Loucy (cell line): ENCODE measurements around the gene PAM16.

Experiments used
- H2AFZ ChIP-seq: fragments of 200-600 bp; sonication (generic); 2 replicates; pipeline ENCODE4 v1.6.0; 2016; ENCODE audit warnings: antibody characterized with exemption, mild to moderate bottlenecking, low read length, moderate library complexity
- H3F3A ChIP-seq: fragments of 200-600 bp; 2 replicates; pipeline ENCODE4 v1.6.0; 2016; ENCODE audit warnings: antibody characterized with exemption, low read depth, mild to moderate bottlenecking
- H3K27me3 ChIP-seq: fragments of 200-600 bp; sonication (generic); 2 replicates; pipeline ENCODE4 v1.6.1; 2014; ENCODE audit warnings: low read length, mild to moderate bottlenecking; ENCODE audit not compliant: insufficient read depth, poor library complexity, severe bottlenecking
- H3K36me3 ChIP-seq: fragments of 200-600 bp; sonication (generic); 2 replicates; pipeline ENCODE4 v1.6.1; 2016; ENCODE audit warnings: low read length; ENCODE audit not compliant: insufficient read depth
- H3K4me1 ChIP-seq: fragments of 200-600 bp; sonication (generic); 2 replicates; pipeline ENCODE4 v1.5.1; 2014; ENCODE audit warnings: low read length, mild to moderate bottlenecking; ENCODE audit not compliant: insufficient read depth, poor library complexity, severe bottlenecking
- H3K4me2 ChIP-seq: fragments of 200-600 bp; sonication (generic); 2 replicates; pipeline ENCODE4 v1.6.0; 2014; ENCODE audit warnings: antibody characterized with exemption, low read length, low read depth, mild to moderate bottlenecking; ENCODE audit not compliant: poor library complexity, severe bottlenecking
- H3K4me3 ChIP-seq: fragments of 200-600 bp; sonication (generic); 2 replicates; pipeline ENCODE4 v1.5.1; 2014; ENCODE audit warnings: low read length, mild to moderate bottlenecking, mixed read lengths; ENCODE audit not compliant: poor library complexity, severe bottlenecking
- H3K79me2 ChIP-seq: fragments of 200-600 bp; sonication (generic); 2 replicates; pipeline ENCODE4 v1.6.1; 2014; ENCODE audit warnings: low read length; ENCODE audit not compliant: insufficient read depth
- H3K9ac ChIP-seq: fragments of 200-600 bp; sonication (generic); 2 replicates; pipeline ENCODE4 v1.6.0; 2014; ENCODE audit warnings: mild to moderate bottlenecking, low read depth, low read length, moderate library complexity; ENCODE audit not compliant: poor library complexity, severe bottlenecking
- H3K9me2 ChIP-seq: fragments of 200-600 bp; sonication (generic); replicated peaks from 2 replicates; pipeline ENCODE4 v1.6.1; 2016; ENCODE audit warnings: low read depth, low read length, mixed read lengths
- H3K9me3 ChIP-seq: fragments of 200-600 bp; sonication (generic); 2 replicates; pipeline ENCODE4 v1.6.1; 2014; ENCODE audit warnings: mild to moderate bottlenecking, antibody characterized with exemption, low read length, low read depth; ENCODE audit not compliant: insufficient read depth
- H4K20me1 ChIP-seq: fragments of 200-600 bp; sonication (generic); 2 replicates; pipeline ENCODE4 v1.6.0; 2014; ENCODE audit warnings: antibody characterized with exemption, low read length, mild to moderate bottlenecking; ENCODE audit not compliant: insufficient read depth, poor library complexity, severe bottlenecking
- CTCF ChIP-seq: fragments of 200-600 bp; sonication (generic); conservative IDR thresholded peaks from 2 replicates; pipeline ENCODE4 v1.5.1; 2014; ENCODE audit warnings: mild to moderate bottlenecking, antibody characterized with exemption, low read length
- EZH2phosphoT487 ChIP-seq: fragments of 200-600 bp; IDR thresholded peaks from 2 replicates; pipeline ENCODE4 v1.6.1; 2018; ENCODE audit warnings: antibody characterized with exemption, mild to moderate bottlenecking, moderate library complexity, borderline replicate concordance

PAM16 gene

DNA sequence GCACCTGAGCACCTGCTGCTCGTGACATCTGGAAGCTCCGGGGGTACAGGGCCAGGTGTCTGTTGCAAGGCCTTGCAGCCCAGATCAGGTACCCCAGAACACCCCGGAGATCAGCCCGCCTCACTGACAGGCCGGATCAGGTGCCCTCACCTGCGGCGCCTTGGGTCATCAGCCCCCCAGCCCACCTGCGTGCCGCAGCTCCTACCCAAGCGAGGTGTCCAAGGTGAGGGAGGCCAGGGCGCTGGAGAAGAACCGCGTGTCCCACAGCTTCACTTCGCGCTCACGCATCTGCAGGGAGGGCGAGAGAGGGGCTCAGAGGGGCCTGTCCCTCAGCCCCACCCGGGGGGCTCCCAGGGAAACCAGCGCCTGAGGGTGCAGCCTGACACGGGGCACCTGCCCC, 36.7 kb upstream of the PAM16 start:
- H3K36me3 ChIP-seq, result no peaks in the 10 kb centered on the region
- H3K9ac ChIP-seq, result no peak overlapping the region
- H3K4me2 ChIP-seq, result no peak overlapping the region
- no peaks in the 10 kb centered on the region for H3K9me2 ChIP-seq
- H3K4me1 ChIP-seq, result no peaks in the 10 kb centered on the region
- TF ChIP-seq CTCF (no peak), EZH2phosphoT487 (no peak)
- no peak overlapping the region for H2AFZ ChIP-seq
- H3K27me3 ChIP-seq, result no peaks in the 10 kb centered on the region
- no peaks in the 10 kb centered on the region for H3F3A ChIP-seq
- no peak overlapping the region for H3K4me3 ChIP-seq
- H3K79me2 ChIP-seq, result no peaks in the 10 kb centered on the region
- no peaks in the 10 kb centered on the region for H4K20me1 ChIP-seq
- H3K9me3 ChIP-seq, result no peaks in the 10 kb centered on the region

- H3K4me2 ChIP-seq, result no peak overlapping the region
- H2AFZ ChIP-seq, result no peak overlapping the region
- TF ChIP-seq EZH2phosphoT487 (no peak), CTCF (no peak)
- no peaks in the 10 kb centered on the region for H3K27me3 ChIP-seq
- no peak overlapping the region for H3K4me3 ChIP-seq
- no peaks in the 10 kb centered on the region for H3K9me2 ChIP-seq
- H3K36me3 ChIP-seq, result no peaks in the 10 kb centered on the region
- H3F3A ChIP-seq, result no peaks in the 10 kb centered on the region
- H3K4me1 ChIP-seq, result no peaks in the 10 kb centered on the region
- H3K9me3 ChIP-seq, result no peaks in the 10 kb centered on the region
- no peak overlapping the region for H3K9ac ChIP-seq
- H3K79me2 ChIP-seq, result no peaks in the 10 kb centered on the region
- no peaks in the 10 kb centered on the region for H4K20me1 ChIP-seq
Observed at GRCh38 chr16:4386951-4387565, 35.9 kb upstream of the PAM16 start.

DNA sequence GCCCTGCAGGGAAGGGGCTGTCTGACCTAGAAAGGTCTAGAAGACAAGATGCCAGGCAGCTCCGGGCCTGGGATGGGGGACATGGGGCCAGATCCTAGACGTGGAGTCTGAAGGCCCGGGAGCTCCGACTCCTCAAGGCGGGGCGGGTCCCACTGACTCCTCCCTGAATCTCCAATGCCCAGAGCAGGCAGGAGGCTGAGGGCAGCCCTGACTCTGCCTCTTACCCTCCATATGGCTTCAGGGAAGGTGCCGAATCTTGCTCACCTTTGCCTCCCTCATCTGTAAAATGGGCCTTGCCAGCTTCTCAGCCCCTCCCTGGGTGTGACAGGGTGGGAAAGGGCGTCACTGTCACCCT, 35.3 kb upstream of the PAM16 start:
- Histone ChIP-seq H3K27me3 (no peaks in the 10 kb centered on the region), H2AFZ (no peak overlapping the region), H3K4me2 (no peak overlapping the region), H3K4me3 (no peak overlapping the region), H3K9me3 (no peaks in the 10 kb centered on the region), H3K9ac (no peak overlapping the region), H3K36me3 (no peaks in the 10 kb centered on the region), H3F3A (no peaks in the 10 kb centered on the region), H3K9me2 (no peaks in the 10 kb centered on the region), H4K20me1 (no peaks in the 10 kb centered on the region), H3K4me1 (no peaks in the 10 kb centered on the region), H3K79me2 (no peaks in the 10 kb centered on the region)
- TF ChIP-seq EZH2phosphoT487 (no peak), CTCF (no peak)
